HepG2 (cell line): ENCODE results near the gene PHRF1. TPM values are rescaled to one million over a fixed set of nuclear protein-coding genes. Genes with fewer than 3 reads are reported as not detected.
A peak's percentile ranks its signal among the peaks of the same experiment; 100 is the strongest.

Experiments used
- ARNTL ChIP-seq: sonication (generic); formaldehyde crosslinking; IDR thresholded peaks from 2 replicates; pipeline ENCODE4 v1.4.0; 2020; ENCODE audit warnings: mild to moderate bottlenecking, missing genetic modification reagents
- BCLAF1 ChIP-seq: fragments of 450-650 bp; IDR thresholded peaks from 2 replicates; pipeline ENCODE4 v1.6.1; 2017; ENCODE audit warnings: mild to moderate bottlenecking
- DZIP1 ChIP-seq: sonication (generic); formaldehyde crosslinking; IDR thresholded peaks from 2 replicates; pipeline ENCODE4 v1.5.0; 2020; ENCODE audit warnings: mild to moderate bottlenecking, missing genetic modification reagents
- GZF1 ChIP-seq: sonication (generic); formaldehyde crosslinking; IDR thresholded peaks from 2 replicates; pipeline ENCODE4 v1.5.1; 2020; ENCODE audit warnings: mild to moderate bottlenecking, missing genetic modification reagents
- ONECUT2 ChIP-seq: sonication (generic); formaldehyde crosslinking; IDR thresholded peaks from 2 replicates; pipeline ENCODE4 v1.4.0; 2020; ENCODE audit warnings: missing genetic modification reagents
- PAXIP1 ChIP-seq: sonication (generic); formaldehyde crosslinking; conservative IDR thresholded peaks from 2 replicates; pipeline ENCODE4 v1.4.0; 2020; ENCODE audit warnings: mild to moderate bottlenecking, missing genetic modification reagents, moderate library complexity
- PLRG1 ChIP-seq: fragments of 450-650 bp; conservative IDR thresholded peaks from 2 replicates; pipeline ENCODE4 v1.6.1; 2016
- SIX4 ChIP-seq: sonication (generic); formaldehyde crosslinking; IDR thresholded peaks from 2 replicates; pipeline ENCODE4 v1.4.0; 2020; ENCODE audit warnings: missing genetic modification reagents
- TERF1 ChIP-seq: sonication (generic); formaldehyde crosslinking; IDR thresholded peaks from 2 replicates; pipeline ENCODE4 v1.8.0; 2022; ENCODE audit warnings: mild to moderate bottlenecking, missing genetic modification reagents, moderate library complexity
- ZBTB42 ChIP-seq: sonication (generic); formaldehyde crosslinking; IDR thresholded peaks from 2 replicates; pipeline ENCODE4 v1.5.0; 2020; ENCODE audit warnings: mild to moderate bottlenecking, missing genetic modification reagents
- ZNF232 ChIP-seq: sonication (generic); formaldehyde crosslinking; IDR thresholded peaks from 2 replicates; pipeline ENCODE4 v1.4.0; 2020; ENCODE audit warnings: missing genetic modification reagents, borderline replicate concordance
- ZNF256 ChIP-seq: sonication (generic); formaldehyde crosslinking; conservative IDR thresholded peaks from 2 replicates; pipeline ENCODE4 v1.4.0; 2020; ENCODE audit warnings: missing genetic modification reagents
- ZNF331 ChIP-seq: sonication (generic); formaldehyde crosslinking; IDR thresholded peaks from 2 replicates; pipeline ENCODE4 v1.4.0; 2020; ENCODE audit warnings: missing genetic modification reagents
- ZNF616 ChIP-seq: sonication (generic); formaldehyde crosslinking; IDR thresholded peaks from 2 replicates; pipeline ENCODE4 v1.5.0; 2020; ENCODE audit warnings: low read depth, mild to moderate bottlenecking, missing genetic modification reagents
- ZSCAN31 ChIP-seq: sonication (generic); formaldehyde crosslinking; IDR thresholded peaks from 2 replicates; pipeline ENCODE4 v1.5.0; 2020; ENCODE audit warnings: low read depth, mild to moderate bottlenecking, missing genetic modification reagents
- ZSCAN5A ChIP-seq: sonication (generic); formaldehyde crosslinking; IDR thresholded peaks from 2 replicates; pipeline ENCODE4 v1.8.0; 2022; ENCODE audit warnings: mild to moderate bottlenecking, missing genetic modification reagents, borderline replicate concordance
- polyA plus RNA-seq, 8 experiments: library from polyadenylated mRNA; depleted of rRNA in 3 of 8; stranded (reverse) in 7 of 8; unstranded in 1 of 8; fragments of >200 nt; fragmentation: Illumina TruSeq in 4 of 8; extraction: Trizol in 4 of 8; gene quantifications; 2 replicates each; pipeline versions ENCODE4 v1.2.1 to v1.2.3, GENCODE V29; 2011 to 2016; ENCODE audit warnings: low read depth in 4 of 8, missing spikeins in 1 of 8, mixed read lengths in 1 of 8; ENCODE audit not compliant: insufficient read depth in 1 of 8
- total RNA-seq, 5 experiments: library from RNA; depleted of rRNA; stranded (reverse); fragments of >200 nt; fragmentation: Illumina TruSeq; extraction: Trizol; gene quantifications; 2 replicates each; pipeline ENCODE4 v1.2.3, GENCODE V29; 2016; ENCODE audit warnings: low read depth in 1 of 5

PHRF1 gene
- total and polyA plus RNA-seq, 2 of the 13 experiments (the other 11 are each of a cell fraction or from before 2014, with no cell fraction given), result 8.2 to 16.7 TPM

- TF ChIP-seq PAXIP1 (CRISPR knock-in tag) (peak; percentile 82), ZSCAN5A (CRISPR knock-in tag) (no peak), ONECUT2 (CRISPR knock-in tag) (no peak), ZBTB42 (no peak), PLRG1 (no peak), ZNF232 (no peak), TERF1 (CRISPR knock-in tag) (no peak), ZNF331 (CRISPR knock-in tag) (peak; percentile 68; the same call in 1 of the 2 replicates), DZIP1 (CRISPR knock-in tag) (no peak), ARNTL (peak; percentile 60; the same call in 1 of the 2 replicates), ZNF256 (CRISPR knock-in tag) (no peak), ZNF616 (CRISPR knock-in tag) (no peak), ZSCAN31 (CRISPR knock-in tag) (no peak), BCLAF1 (no peak), GZF1 (CRISPR knock-in tag) (no peak), SIX4 (no peak; the same call in 1 of the 2 replicates)
Observed at GRCh38 chr11:587978-588380, 11.7 kb downstream of the PHRF1 start (continued).
